Testis (tissue), 3 donors: Measurements from ENCODE around the gene PDZD8. TPM values are rescaled to one million over a fixed set of nuclear protein-coding genes. Genes with fewer than 3 reads are reported as not detected.

Experiments used
- DNase-seq: peaks from one replicate; pipeline ENCODE4 v3.0.0-alpha.2; 2019
- H3K27ac ChIP-seq, 2 donors: fragments of 200-600 bp; sonication (generic); one replicate each; pipeline ENCODE4 v1.5.1; 2019
- H3K27me3 ChIP-seq: fragments of 200-600 bp; sonication (generic); one replicate; pipeline ENCODE4 v1.5.1; 2019
- H3K36me3 ChIP-seq: fragments of 200-600 bp; sonication (generic); one replicate; pipeline ENCODE4 v1.5.1; 2017; ENCODE audit warnings: low read depth; ENCODE audit errors: missing control alignments
- H3K4me1 ChIP-seq: fragments of 200-600 bp; sonication (generic); one replicate; pipeline ENCODE4 v1.5.1; 2019
- H3K4me3 ChIP-seq, 2 donors: fragments of 200-600 bp; sonication (generic); one replicate each; pipeline ENCODE4 v1.5.1; 2017 to 2019
- H3K9me3 ChIP-seq: fragments of 200-600 bp; sonication (generic); one replicate; pipeline ENCODE4 v1.5.1; 2017
- CTCF ChIP-seq, 3 experiments: fragments of 450-650 bp in 2 of 3; fragments of 200-600 bp in 1 of 3; sonication (generic) in 1 of 3; IDR thresholded peaks; one replicate each; pipeline ENCODE4 v1.5.1; 2016 to 2019; ENCODE audit warnings: antibody characterized with exemption in 3 of 3, mild to moderate bottlenecking in 2 of 3, moderate library complexity in 1 of 3
- POLR2A ChIP-seq: fragments of 450-650 bp; IDR thresholded peaks from one replicate; pipeline ENCODE4 v1.6.1; 2017; ENCODE audit warnings: antibody characterized with exemption, mild to moderate bottlenecking, moderate library complexity
- WGBS, 2 donors: methylation state at CpG; one replicate each; pipeline ENCODE4 v1.1.5; 2018; 5-methylcytosine and 5-hydroxymethylcytosine counted together
- intact Hi-C: fragments of 100-400 bp; cut with DNase I; formaldehyde crosslinking; loops from one replicate; pipeline ENCODE4 v1.15.1; 2023; ENCODE audit warnings: low total_unique reads
- polyA plus RNA-seq: library from polyadenylated mRNA; stranded (reverse); fragments of 350-450 nt; fragmentation: Illumina TruSeq; extraction: RNeasy Lipid Tissue Mini Kit (QIAGEN cat#74804); gene quantifications from one replicate; pipeline ENCODE4 v1.2.3, GENCODE V29; 2014; ENCODE audit warnings: low read depth, low replicate concordance; ENCODE audit not compliant: insufficient read depth
- total RNA-seq, 2 donors: library from RNA; depleted of rRNA; stranded (reverse); fragments of >200 nt; gene quantifications; one replicate each; pipeline ENCODE4 v1.2.3, GENCODE V29; 2016

PDZD8 gene
- total and polyA plus RNA-seq, 3 donors from 2014 or later: 49.6 to 120 (median 107) TPM

GRCh38 chr10:117254774-117255735, 120.2 kb downstream of the PDZD8 start:
- Histone ChIP-seq H3K9me3 (no peaks in the 10 kb centered on the region), H3K4me1 (peaks cover 4% of the 10 kb centered on the region), H3K27ac (no peak overlapping the region), H3K36me3 (no peaks in the 10 kb centered on the region), H3K4me3 (no peak overlapping the region), H3K27me3 (no peaks in the 10 kb centered on the region)
- TF ChIP-seq POLR2A (no peak), CTCF (IDR thresholded peaks at IDR 0.05) (no peak)
- intact Hi-C loops: no loop called here
- WGBS, 2 donors: 69 to 71% methylated on average over 26 of the region's 26 CpGs
- no peak for DNase-seq

- Histone ChIP-seq H3K4me3 (no peak overlapping the region), H3K27me3 (no peaks in the 10 kb centered on the region), H3K9me3 (no peaks in the 10 kb centered on the region), H3K4me1 (peaks cover 4% of the 10 kb centered on the region), H3K27ac (no peak overlapping the region), H3K36me3 (no peaks in the 10 kb centered on the region)
- TF ChIP-seq CTCF (IDR thresholded peaks at IDR 0.05) (no peak), POLR2A (no peak)
- 75 to 78% methylated on average over 9 of the region's 9 CpGs for WGBS, 2 donors
- intact Hi-C loops: no loop called here
- DNase-seq: no peak
These were observed 120.9 kb downstream of the PDZD8 start for GRCh38 chr10:117254338-117254737.

- Histone ChIP-seq H3K27ac (no peak overlapping the region), H3K27me3 (no peaks in the 10 kb centered on the region), H3K4me3 (no peak overlapping the region), H3K9me3 (no peaks in the 10 kb centered on the region), H3K4me1 (peaks cover 4% of the 10 kb centered on the region), H3K36me3 (no peaks in the 10 kb centered on the region)
- intact Hi-C loops: no loop called here
- WGBS, 2 donors: 80 to 82% methylated on average over 5 to 9 of the region's 9 CpGs
- no peak for TF ChIP-seq CTCF (IDR thresholded peaks at IDR 0.05)
- no peak for TF ChIP-seq POLR2A
- DNase-seq: no peak
These were observed 121.3 kb downstream of the PDZD8 start for GRCh38 chr10:117253908-117254307.

GRCh38 chr10:117250411-117250810, 124.8 kb downstream of the PDZD8 start:
- no peak overlapping the region for H3K27ac ChIP-seq
- no peak for DNase-seq
- 61 to 63% methylated on average over 7 of the region's 7 CpGs for WGBS, 2 donors
- peaks cover 4% of the 10 kb centered on the region for H3K4me1 ChIP-seq
- no peaks in the 10 kb centered on the region for H3K9me3 ChIP-seq
- no peak overlapping the region for H3K4me3 ChIP-seq
- no peak for TF ChIP-seq POLR2A
- no peak for TF ChIP-seq CTCF (IDR thresholded peaks at IDR 0.05)
- no peaks in the 10 kb centered on the region for H3K27me3 ChIP-seq
- intact Hi-C loops: no loop called here
- no peaks in the 10 kb centered on the region for H3K36me3 ChIP-seq
